BLaER1 treated with 17β-estradiol and CSF1 and Interleukin-3, amounts not matched to agents 10 nM and 100 nM (cell line): Measurements from ENCODE around the gene BBLN.
A peak's percentile ranks its signal among the peaks of the same experiment; 100 is the strongest.

Source experiments
- H3K27ac ChIP-seq, 11 experiments: shearing (Covaris generic); formaldehyde crosslinking; 2 replicates each; pipeline ENCODE4 v1.8.1; 2022
- H3K27me3 ChIP-seq, 11 experiments: shearing (Covaris generic); formaldehyde crosslinking; 2 replicates each; pipeline ENCODE4 v1.8.1; 2022
- H3K36me3 ChIP-seq, 11 experiments: shearing (Covaris generic); formaldehyde crosslinking; 2 replicates each; pipeline ENCODE4 v1.8.1; 2022
- H3K4me1 ChIP-seq, 10 experiments: shearing (Covaris generic); formaldehyde crosslinking; 2 replicates each; pipeline ENCODE4 v1.8.1; 2022
- H3K4me2 ChIP-seq, 11 experiments: shearing (Covaris generic); formaldehyde crosslinking; 2 replicates each; pipeline ENCODE4 v1.8.1; 2022
- H3K4me3 ChIP-seq, 10 experiments: shearing (Covaris generic); formaldehyde crosslinking; 2 replicates each; pipeline ENCODE4 v1.8.1; 2022
- H3K9ac ChIP-seq, 11 experiments: shearing (Covaris generic); formaldehyde crosslinking; 2 replicates each; pipeline ENCODE4 v1.8.1; 2022
- H3K9me3 ChIP-seq, 11 experiments: shearing (Covaris generic); formaldehyde crosslinking; replicated peaks in 1 of 11; 2 replicates each; pipeline ENCODE4 v1.8.1; 2022
- H4K20me1 ChIP-seq, 11 experiments: shearing (Covaris generic); formaldehyde crosslinking; 2 replicates each; pipeline ENCODE4 v1.8.1; 2022
- Cebpa-rat ChIP-seq, 11 experiments: shearing (Covaris generic); IDR thresholded peaks; 2 replicates each; pipeline ENCODE4 v1.8.1; 2022

Gene BBLN

DNA sequence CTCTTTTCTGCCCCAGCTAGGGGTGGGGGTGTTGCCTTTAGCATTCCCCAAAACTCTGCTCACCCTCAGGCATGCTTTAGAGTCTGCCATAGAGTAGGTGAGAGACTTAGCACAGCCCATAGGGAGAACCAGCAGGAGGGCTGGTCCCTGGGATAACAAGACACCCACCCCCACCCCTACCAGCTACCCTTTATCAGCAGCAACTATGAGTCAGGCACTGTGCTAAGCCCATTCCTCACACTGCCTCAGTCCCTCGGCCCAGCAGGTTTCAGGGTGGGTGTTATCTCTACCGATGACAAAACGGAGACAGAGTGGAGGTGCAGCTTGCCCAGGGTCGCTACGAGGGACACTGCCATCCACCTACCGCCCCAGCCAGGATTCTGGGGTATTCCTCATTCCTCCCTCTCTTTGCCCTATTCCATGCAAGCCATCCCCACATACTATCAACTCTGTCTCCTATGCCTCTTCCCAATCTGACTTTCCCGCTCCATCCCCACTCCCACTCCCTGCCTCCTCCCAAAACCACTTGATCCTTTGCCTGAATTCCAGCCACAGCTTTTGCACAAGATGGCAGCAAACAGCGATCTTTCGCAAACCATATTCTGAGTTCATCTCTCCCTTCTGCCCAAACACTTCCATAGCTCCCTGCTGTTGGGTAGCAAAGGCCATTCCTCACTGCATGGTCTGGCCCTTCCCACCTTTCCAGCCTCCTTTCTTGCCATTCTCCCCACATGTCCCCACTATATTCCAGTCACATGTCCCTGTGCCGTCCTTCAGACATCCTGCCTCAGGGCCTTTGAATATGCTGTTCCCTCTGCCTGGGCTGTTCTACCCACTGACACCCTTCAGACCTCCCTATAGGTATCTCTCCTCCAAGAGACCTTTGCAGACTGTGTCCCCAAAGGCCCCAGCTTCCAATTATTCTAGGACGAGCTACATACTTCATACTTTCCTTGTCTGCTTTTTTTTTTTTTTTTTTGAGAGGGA is 26.2 kb downstream of the BBLN start:
- Histone ChIP-seq H3K27ac (no peak overlapping the region), H3K4me2 (no peak overlapping the region), H3K9me3 (no peaks in the 10 kb centered on the region), H3K4me3 (no peak overlapping the region), H3K36me3 (peaks cover 59 to 88% (median 79%) of the 10 kb centered on the region in 11 experiments), H3K9ac (no peak overlapping the region), H3K4me1 (peaks cover 12 to 29% (median 20%) of the 10 kb centered on the region in 10 experiments), H4K20me1 (peaks cover 0 to 21% (median 0%) of the 10 kb centered on the region in 11 experiments; a peak in 5 of 22 replicates), H3K27me3 (no peaks in the 10 kb centered on the region)
- TF ChIP-seq Cebpa-rat (IDR thresholded peaks at IDR 0.05), result no peak

DNA sequence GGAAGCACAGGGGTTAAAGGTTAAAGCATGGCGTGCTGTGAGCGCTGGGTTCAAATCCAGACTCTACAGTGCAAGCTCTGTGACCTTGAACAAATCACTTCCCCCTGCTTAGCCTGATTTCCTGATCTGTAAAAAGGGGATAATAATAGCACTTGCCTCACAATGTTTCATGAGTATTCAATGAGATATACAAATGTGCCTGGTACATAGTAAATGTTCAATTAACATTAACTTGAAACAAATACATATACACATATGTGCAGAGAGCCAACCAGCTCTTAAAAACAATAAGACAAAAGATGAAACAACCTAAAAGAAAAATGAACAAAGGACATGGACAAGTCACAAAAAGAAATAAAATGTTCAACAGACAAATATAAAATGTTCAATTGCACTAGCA is 27.3 kb downstream of the BBLN start:
- no peak overlapping the region for H3K4me3 ChIP-seq
- peaks cover 56 to 80% (median 76%) of the 10 kb centered on the region in 11 experiments for H3K36me3 ChIP-seq
- no peaks in the 10 kb centered on the region for H3K27me3 ChIP-seq
- H3K9me3 ChIP-seq, result no peaks in the 10 kb centered on the region
- H3K27ac ChIP-seq, result no peak overlapping the region
- H3K4me1 ChIP-seq, result peaks cover 18 to 35% (median 27%) of the 10 kb centered on the region in 10 experiments
- H3K9ac ChIP-seq, result no peak overlapping the region
- no peak overlapping the region for H3K4me2 ChIP-seq
- H4K20me1 ChIP-seq, result peaks cover 0 to 21% (median 0%) of the 10 kb centered on the region in 11 experiments; a peak in 5 of 22 replicates
- TF ChIP-seq Cebpa-rat (IDR thresholded peaks at IDR 0.05), result no peak

DNA sequence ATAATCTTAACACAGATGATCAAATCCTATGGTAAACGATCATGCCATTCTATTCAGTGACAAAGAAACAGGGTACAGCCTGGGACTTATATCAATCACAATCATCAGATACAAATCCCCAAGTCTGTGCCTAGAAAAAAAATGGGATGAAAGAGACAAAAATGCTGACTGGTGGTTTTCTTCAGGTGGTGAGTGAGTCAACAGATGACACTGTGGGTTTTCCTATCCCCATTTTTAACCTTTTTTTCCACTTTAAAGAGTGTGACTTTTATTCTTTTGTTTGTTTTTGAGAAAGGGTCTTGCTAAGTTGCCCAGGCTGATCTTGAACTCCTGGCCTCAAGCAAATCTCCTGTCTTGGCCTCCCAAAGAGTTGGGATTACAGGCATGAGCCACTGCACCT is 28.1 kb downstream of the BBLN start:
- H3K9me3 ChIP-seq, result no peaks in the 10 kb centered on the region
- H3K27ac ChIP-seq, result no peak overlapping the region
- no peak for TF ChIP-seq Cebpa-rat (IDR thresholded peaks at IDR 0.05)
- H3K27me3 ChIP-seq, result no peaks in the 10 kb centered on the region
- H3K4me2 ChIP-seq, result peak overlapping the region in 5 of 11 experiments; percentile 6 to 48 (median 21); a peak in 5 of 22 replicates
- H3K4me1 ChIP-seq, result peaks cover 22 to 43% (median 30%) of the 10 kb centered on the region in 10 experiments
- no peak overlapping the region for H3K4me3 ChIP-seq
- H3K36me3 ChIP-seq, result peaks cover 47 to 72% (median 68%) of the 10 kb centered on the region in 11 experiments
- peak overlapping the region in 2 of 11 experiments; percentile 1 to 50; a peak in 3 of 22 replicates for H3K9ac ChIP-seq
- H4K20me1 ChIP-seq, result peaks cover 0 to 21% (median 0%) of the 10 kb centered on the region in 11 experiments; a peak in 5 of 22 replicates

DNA sequence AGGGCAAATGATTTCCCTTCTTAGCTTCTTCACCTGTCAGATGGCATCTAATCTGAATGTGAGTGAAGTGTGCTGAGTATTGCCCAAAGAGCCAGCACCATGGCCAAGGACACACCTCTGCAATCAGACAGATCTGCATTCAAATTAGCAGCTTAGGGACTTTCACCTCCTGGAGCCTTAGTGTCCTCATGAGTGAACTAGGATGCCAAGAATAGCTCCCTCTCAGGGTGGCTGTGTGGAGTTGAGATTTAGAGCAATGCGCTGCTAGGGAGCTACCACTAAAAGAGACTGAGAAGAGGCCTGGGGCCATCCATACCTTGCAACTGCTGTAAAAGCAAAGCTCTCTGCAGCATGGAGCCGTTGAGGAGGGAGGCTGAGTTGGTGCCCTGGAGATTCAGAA is 29.9 kb downstream of the BBLN start:
- Histone ChIP-seq H3K4me1 (peaks cover 22 to 52% (median 37%) of the 10 kb centered on the region in 10 experiments), H4K20me1 (peaks cover 0 to 21% (median 0%) of the 10 kb centered on the region in 11 experiments; a peak in 5 of 22 replicates), H3K27ac (peak overlapping the region in 2 of 11 experiments; percentile 88 to 94; a peak in 4 of 22 replicates), H3K36me3 (peaks cover 30 to 54% (median 50%) of the 10 kb centered on the region in 11 experiments), H3K4me2 (peak overlapping the region; percentile 87 to 99 (median 96)), H3K9ac (peak overlapping the region; percentile 87 to 98 (median 92)), H3K27me3 (no peaks in the 10 kb centered on the region), H3K9me3 (no peaks in the 10 kb centered on the region), H3K4me3 (peak overlapping the region; percentile 70 to 92 (median 74); a peak in 18 of 20 replicates)
- no peak for TF ChIP-seq Cebpa-rat (IDR thresholded peaks at IDR 0.05)

DNA sequence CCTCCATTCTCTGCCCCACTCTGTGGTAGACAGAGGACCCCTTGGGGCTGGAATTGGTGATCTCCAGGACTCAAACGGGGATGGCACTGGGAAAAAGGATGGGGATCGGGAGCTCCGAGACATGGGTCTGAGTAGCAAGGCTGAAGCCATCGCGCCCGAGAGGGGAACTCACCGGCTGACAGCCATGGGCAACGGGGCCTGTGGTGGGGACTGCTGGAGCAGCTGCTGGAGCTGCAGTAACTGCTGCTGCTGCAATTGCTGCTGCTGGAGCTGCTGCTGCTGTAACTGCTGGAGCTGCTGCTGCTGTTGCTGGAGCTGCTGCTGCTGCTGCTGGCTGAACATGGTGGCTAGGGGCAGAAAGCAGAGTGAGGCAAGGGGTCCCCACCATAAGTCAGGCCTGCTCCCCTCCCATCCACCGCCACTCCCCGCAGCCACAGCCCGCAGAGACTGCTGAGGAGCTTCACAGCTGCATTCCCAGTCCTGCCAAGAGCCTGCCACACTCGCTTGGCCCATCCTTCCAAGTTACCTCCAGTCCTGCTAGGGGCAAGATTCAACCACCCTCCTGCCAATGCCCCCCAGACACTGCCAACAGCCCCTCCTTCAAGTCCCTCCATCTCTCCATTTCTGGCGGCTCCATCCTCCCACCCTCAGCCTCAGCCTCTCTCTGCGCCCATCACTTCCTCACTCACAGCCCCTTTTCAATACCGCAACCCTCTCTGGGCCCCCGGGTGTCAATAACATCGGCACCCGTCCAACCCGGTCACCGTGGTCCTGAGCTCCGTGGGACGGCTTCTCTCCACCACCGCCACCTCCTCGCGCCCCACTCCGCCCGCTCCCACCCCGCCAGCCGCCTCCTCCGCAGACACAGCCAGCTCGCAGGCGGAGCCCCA is 30.7 kb downstream of the BBLN start:
- TF ChIP-seq Cebpa-rat (IDR thresholded peaks at IDR 0.05), result no peak
- Histone ChIP-seq H3K9me3 (no peaks in the 10 kb centered on the region), H3K9ac (peak overlapping the region; percentile 87 to 98 (median 92)), H3K36me3 (peaks cover 22 to 46% (median 43%) of the 10 kb centered on the region in 11 experiments), H4K20me1 (peaks cover 0 to 19% (median 0%) of the 10 kb centered on the region in 11 experiments; a peak in 5 of 22 replicates), H3K4me1 (peaks cover 22 to 52% (median 37%) of the 10 kb centered on the region in 10 experiments), H3K27me3 (no peaks in the 10 kb centered on the region), H3K4me2 (peak overlapping the region; percentile 87 to 99 (median 96)), H3K27ac (peak overlapping the region; percentile 77 to 94 (median 88)), H3K4me3 (peak overlapping the region; percentile 70 to 92 (median 74))

DNA sequence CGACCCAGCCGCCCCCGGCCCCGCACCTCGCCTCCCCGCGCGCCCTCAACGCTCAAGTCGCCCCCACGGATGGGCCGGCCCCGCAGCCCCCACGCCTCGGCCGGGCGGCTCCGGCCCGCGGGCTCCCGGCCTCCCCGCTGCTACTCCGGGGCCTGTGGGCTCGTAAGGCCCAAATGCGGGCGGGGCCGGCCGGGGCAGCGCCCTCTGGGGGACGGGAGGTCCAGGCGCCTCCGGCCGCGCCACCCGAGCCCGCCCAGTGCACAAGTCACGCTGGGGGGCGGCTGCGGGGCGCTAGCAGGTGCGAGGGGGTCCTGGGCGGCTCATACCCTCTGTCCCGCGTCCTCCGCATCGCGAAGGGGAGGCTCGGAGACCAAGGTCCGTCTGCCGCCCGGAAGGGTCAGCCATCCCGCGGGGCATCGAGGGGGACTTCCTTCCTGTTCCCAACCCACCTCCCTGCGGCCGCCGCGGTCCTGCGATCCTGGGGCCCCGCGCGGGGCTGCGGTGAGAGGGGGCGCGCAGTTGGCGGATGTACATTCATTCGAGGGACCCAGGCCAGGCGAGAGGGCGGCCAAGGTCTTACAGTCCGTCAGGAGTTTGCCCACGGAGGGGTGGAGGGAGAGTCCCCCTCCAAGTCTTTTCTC is 31.5 kb downstream of the BBLN start, which contains the start of gene CIZ1:
Gene CIZ1, minus strand, starts transcription at position 167 of the 641 bp plus-strand sequence. CDS start 715 bp downstream, outside the sequence.
- H3K4me2 ChIP-seq, result peak within 1 kb of the TSS; percentile 87 to 99 (median 96)
- no peak for TF ChIP-seq Cebpa-rat (IDR thresholded peaks at IDR 0.05)
- H3K27me3 ChIP-seq, result no peaks in the 10 kb centered on the region
- H3K4me3 ChIP-seq, result peak within 1 kb of the TSS; percentile 70 to 92 (median 74)
- peaks cover 22 to 52% (median 37%) of the 10 kb centered on the region in 10 experiments for H3K4me1 ChIP-seq
- peaks cover 15 to 38% (median 35%) of the 10 kb centered on the region in 11 experiments for H3K36me3 ChIP-seq
- H3K9ac ChIP-seq, result peak within 1 kb of the TSS; percentile 87 to 98 (median 92)
- H3K9me3 ChIP-seq, result no peaks in the 10 kb centered on the region
- peaks cover 0 to 13% (median 0%) of the 10 kb centered on the region in 11 experiments; a peak in 4 of 22 replicates for H4K20me1 ChIP-seq
- H3K27ac ChIP-seq, result peak within 1 kb of the TSS; percentile 77 to 94 (median 88)

DNA sequence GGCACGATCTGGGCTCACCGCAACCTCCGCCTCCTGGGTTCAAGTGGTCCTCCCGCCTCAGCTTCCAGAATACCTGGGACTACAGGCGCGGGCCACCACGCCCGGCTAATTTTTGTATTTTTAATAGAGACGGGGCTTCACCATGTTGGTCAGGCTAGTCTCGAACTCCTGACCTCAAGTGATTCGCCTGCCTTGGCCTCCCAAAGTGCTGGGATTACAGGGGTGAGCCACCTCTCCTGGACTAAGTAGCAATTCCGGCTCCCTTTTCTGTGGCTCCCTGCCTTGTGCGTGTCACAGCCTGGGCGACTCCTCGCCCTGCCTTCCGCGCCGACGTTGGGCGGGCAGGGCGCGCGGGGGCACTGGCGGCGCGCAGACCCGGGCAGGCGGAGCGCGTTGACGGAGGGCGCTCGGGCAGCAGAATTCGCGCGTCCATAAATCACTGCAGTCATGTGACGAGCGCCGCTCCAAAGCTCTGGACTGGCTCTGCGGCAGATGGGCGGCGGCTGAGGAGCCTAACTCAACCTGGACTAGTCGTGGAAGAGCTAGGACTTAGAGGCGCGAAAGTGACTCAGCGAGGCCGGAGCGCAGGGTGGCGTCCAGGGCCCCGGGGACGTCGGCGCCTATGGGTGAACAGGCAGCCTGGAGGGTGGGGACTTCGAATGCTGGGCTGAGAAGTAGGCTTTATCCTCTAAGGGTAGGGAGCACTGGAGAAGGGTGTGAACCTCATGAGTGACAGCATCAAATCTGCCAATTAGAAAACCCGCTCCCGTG is 32.7 kb downstream of the BBLN start:
- no peaks in the 10 kb centered on the region for H3K27me3 ChIP-seq
- H3K4me2 ChIP-seq, result peak overlapping the region in 10 of 11 experiments; percentile 6 to 99 (median 96); a peak in 12 of 22 replicates
- H4K20me1 ChIP-seq, result peaks cover 0 to 11% (median 0%) of the 10 kb centered on the region in 11 experiments; a peak in 3 of 22 replicates
- H3K27ac ChIP-seq, result no peak overlapping the region
- TF ChIP-seq Cebpa-rat (IDR thresholded peaks at IDR 0.05), result no peak
- peak overlapping the region in 1 of 11 experiments; percentile 95; a peak in 1 of 22 replicates for H3K9ac ChIP-seq
- H3K4me3 ChIP-seq, result 0 out of 20 replicates have a peak overlapping the region, but pooled peaks of 1 of the 10 experiments have one; percentile 75
- H3K9me3 ChIP-seq, result no peaks in the 10 kb centered on the region
- peaks cover 13 to 27% (median 24%) of the 10 kb centered on the region in 11 experiments; a peak in 20 of 22 replicates for H3K36me3 ChIP-seq
- peaks cover 22 to 50% (median 37%) of the 10 kb centered on the region in 10 experiments for H3K4me1 ChIP-seq
